ENCODE measurements around the gene NOXA1.
A peak's percentile ranks its signal among the peaks of the same experiment; 100 is the strongest.

The NOXA1 gene

DNA sequence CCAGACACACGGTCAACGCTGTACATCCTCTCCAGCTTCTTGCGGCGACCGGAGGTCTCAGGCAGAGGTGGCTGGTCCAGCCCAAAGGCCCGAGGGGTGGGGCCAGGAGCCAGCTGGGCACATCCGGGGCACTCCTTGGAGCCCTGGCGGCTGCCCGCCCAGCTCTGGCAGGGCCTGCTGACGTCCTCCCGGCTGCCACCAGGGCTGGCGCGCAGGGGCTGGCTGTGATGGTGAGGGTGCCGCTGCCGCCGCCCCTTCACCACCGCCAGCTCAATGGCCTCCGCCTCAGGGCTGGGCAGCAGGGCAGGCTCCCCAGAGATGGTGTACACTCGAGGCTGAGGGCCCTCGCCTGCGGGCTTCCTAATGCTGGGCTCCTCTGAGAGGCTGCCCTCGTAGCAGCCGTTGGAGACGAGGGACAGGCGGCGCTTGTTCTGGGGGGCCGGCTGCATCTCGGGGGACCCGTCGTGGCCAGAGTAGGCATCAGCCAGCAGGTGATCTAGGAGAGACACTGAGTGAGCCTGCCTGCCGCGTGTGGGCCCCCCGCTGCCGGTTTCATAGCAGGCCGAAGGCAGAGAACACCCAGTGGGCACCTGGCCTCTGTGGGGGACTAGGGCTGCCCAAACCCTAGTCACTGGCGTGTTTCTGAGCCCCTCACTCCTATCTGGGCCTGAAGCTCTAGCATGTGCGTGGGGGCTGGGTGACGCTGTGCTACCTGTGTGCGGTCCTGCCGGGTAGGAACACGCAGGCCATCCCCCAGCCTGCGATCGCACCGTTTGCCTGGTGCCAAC is 34.4 kb downstream of the NOXA1 start:
- no peaks in the 10 kb centered on the region for H3K4me1 ChIP-seq (ENCODE audit: control insufficient read depth, insufficient read depth, low read length)
- H3K4me3 ChIP-seq (ENCODE audit: low read depth, low read length), result peak overlapping the region; percentile 46
- peaks cover 5% of the 10 kb centered on the region for H3K27me3 ChIP-seq (ENCODE audit: control insufficient read depth, insufficient read depth, low read length)
- H3K9ac ChIP-seq (ENCODE audit: low read depth, low read length), result no peak overlapping the region
- peaks cover 26% of the 10 kb centered on the region for H3K36me3 ChIP-seq (ENCODE audit: control insufficient read depth, insufficient read depth, low read length)
- H3K9me3 ChIP-seq (ENCODE audit: control insufficient read depth, insufficient read depth, low read length), result no peaks in the 10 kb centered on the region

- peaks cover 5% of the 10 kb centered on the region for H3K27me3 ChIP-seq (ENCODE audit: control insufficient read depth, insufficient read depth, low read length)
- H3K9ac ChIP-seq (ENCODE audit: low read depth, low read length), result peak overlapping the region; percentile 54
- peak overlapping the region; percentile 46 for H3K4me3 ChIP-seq (ENCODE audit: low read depth, low read length)
- no peaks in the 10 kb centered on the region for H3K4me1 ChIP-seq (ENCODE audit: control insufficient read depth, insufficient read depth, low read length)
- H3K36me3 ChIP-seq (ENCODE audit: control insufficient read depth, insufficient read depth, low read length), result peaks cover 21% of the 10 kb centered on the region
- H3K9me3 ChIP-seq (ENCODE audit: control insufficient read depth, insufficient read depth, low read length), result no peaks in the 10 kb centered on the region
Measured at GRCh38 chr9:137458194-137459151, 35.3 kb downstream of the NOXA1 start.

GRCh38 chr9:137459152-137459600 is 36.0 kb downstream of the NOXA1 start, which contains the start of gene NSMF:
Gene NSMF (minus strand): TSS chr9:137459334. CDS start chr9:137459102, 232 bp downstream.
- Histone ChIP-seq H3K4me3 (ENCODE audit: low read depth, low read length) (peak within 1 kb of the TSS; percentile 46), H3K9me3 (ENCODE audit: control insufficient read depth, insufficient read depth, low read length) (no peaks in the 10 kb centered on the region), H3K9ac (ENCODE audit: low read depth, low read length) (peak within 1 kb of the TSS; percentile 54), H3K4me1 (ENCODE audit: control insufficient read depth, insufficient read depth, low read length) (no peaks in the 10 kb centered on the region), H3K27me3 (ENCODE audit: control insufficient read depth, insufficient read depth, low read length) (peaks cover 5% of the 10 kb centered on the region), H3K36me3 (ENCODE audit: control insufficient read depth, insufficient read depth, low read length) (peaks cover 21% of the 10 kb centered on the region)

DNA sequence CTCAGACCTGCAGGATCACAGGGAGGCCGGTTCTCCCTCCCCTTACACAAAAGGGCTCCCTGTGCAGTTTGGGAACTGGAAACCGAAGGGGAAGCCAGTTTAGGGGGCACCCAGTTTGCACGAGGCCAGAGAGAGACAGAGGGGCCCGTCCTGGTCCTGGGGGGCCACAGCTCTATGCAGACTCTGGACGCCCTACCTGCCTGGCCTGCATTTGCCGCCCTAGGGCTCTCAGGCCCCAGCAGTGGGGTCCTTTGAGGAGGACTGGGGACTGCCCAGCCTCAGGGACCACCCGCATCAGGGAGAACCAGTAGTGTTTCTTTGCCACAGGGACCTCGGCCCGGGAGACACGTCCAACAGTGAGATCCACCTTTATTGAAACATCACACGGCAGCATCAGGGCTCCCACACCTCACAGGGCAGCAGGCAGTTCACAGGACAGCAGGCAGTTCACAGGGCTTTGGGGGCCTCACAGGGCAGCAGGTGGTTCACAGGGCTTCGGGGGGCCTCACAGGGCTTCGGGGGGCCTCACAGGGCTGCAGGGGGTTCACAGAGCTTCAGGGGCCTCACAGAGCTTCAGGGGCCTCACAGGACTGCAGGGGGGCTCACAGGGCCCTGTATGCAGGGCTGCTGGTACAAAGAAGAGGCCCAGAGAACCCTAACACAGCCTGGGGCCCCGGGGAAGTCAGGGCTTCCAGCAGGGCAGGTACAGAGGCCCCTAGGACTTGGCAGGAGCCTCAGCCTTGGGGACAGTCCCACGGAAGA is 36.6 kb downstream of the NOXA1 start:
- no peaks in the 10 kb centered on the region for H3K4me1 ChIP-seq (ENCODE audit: control insufficient read depth, insufficient read depth, low read length)
- H3K36me3 ChIP-seq (ENCODE audit: control insufficient read depth, insufficient read depth, low read length), result peaks cover 21% of the 10 kb centered on the region
- H3K9me3 ChIP-seq (ENCODE audit: control insufficient read depth, insufficient read depth, low read length), result no peaks in the 10 kb centered on the region
- H3K9ac ChIP-seq (ENCODE audit: low read depth, low read length), result no peak overlapping the region
- peaks cover 5% of the 10 kb centered on the region for H3K27me3 ChIP-seq (ENCODE audit: control insufficient read depth, insufficient read depth, low read length)
- no peak overlapping the region for H3K4me3 ChIP-seq (ENCODE audit: low read depth, low read length)

GRCh38 chr9:137460363-137461315 is 37.4 kb downstream of the NOXA1 start:
- H3K27me3 ChIP-seq (ENCODE audit: control insufficient read depth, insufficient read depth, low read length), result peaks cover 5% of the 10 kb centered on the region
- H3K4me1 ChIP-seq (ENCODE audit: control insufficient read depth, insufficient read depth, low read length), result no peaks in the 10 kb centered on the region
- no peak overlapping the region for H3K9ac ChIP-seq (ENCODE audit: low read depth, low read length)
- H3K9me3 ChIP-seq (ENCODE audit: control insufficient read depth, insufficient read depth, low read length), result no peaks in the 10 kb centered on the region
- no peak overlapping the region for H3K4me3 ChIP-seq (ENCODE audit: low read depth, low read length)
- H3K36me3 ChIP-seq (ENCODE audit: control insufficient read depth, insufficient read depth, low read length), result peaks cover 16% of the 10 kb centered on the region

DNA sequence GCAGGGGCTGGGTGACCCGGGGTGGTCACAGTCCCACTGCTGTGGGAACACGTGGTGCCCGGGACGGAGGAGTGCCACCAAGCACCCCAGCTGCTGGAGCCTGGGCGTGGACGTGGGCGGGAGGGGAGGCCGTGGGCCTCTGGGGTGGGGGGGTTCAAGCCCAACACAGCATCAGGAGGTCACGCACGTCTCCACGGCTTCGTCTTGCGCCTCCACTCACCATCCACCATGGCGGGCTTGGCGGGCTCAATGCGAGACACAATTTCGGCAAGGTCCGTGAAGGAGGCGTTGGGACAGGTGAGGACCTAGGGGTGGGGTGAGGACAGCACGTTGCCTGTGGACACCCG is 38.1 kb downstream of the NOXA1 start:
- no peak overlapping the region for H3K4me3 ChIP-seq (ENCODE audit: low read depth, low read length)

DNA sequence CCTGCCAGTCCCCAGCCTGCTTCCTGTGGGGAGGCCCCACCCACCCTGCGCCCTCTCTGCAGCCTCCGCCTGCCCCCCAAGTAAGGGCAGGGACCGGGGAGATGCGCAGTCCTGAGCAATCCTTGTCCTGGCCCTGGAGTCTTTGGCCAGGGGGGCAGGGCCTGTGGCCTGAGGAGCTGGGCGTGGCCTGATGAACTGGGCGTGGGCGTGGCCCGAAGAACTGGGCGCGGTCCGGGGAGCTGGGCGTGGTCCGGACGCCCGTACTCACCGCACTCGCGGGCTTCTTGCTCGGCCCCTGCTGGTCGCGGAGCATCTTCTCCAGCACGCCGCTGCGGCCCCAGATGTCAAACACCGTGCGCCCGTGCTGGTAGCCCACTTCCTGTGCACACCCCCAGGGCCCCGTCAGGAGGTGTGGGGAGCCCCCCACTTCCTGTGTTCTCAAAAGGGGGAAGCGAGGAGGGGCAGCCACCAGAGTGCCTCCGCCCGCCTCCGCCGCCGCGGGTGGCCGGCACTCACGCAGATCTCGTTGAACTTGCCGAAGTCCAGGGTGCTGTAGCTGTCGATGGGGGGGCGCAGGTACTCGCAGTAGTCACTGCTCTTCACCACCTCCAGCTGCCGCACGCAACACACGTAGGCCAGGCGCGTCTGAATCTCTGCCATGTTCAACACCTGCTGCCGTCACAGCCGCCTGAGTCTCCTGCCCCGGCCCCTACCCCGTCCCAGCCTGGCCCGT is 38.6 kb downstream of the NOXA1 start:
- Histone ChIP-seq H3K9ac (ENCODE audit: low read depth, low read length) (no peak overlapping the region), H3K9me3 (ENCODE audit: control insufficient read depth, insufficient read depth, low read length) (no peaks in the 10 kb centered on the region), H3K4me3 (ENCODE audit: low read depth, low read length) (peak overlapping the region; percentile 39), H3K36me3 (ENCODE audit: control insufficient read depth, insufficient read depth, low read length) (peaks cover 8% of the 10 kb centered on the region), H3K27me3 (ENCODE audit: control insufficient read depth, insufficient read depth, low read length) (peaks cover 5% of the 10 kb centered on the region), H3K4me1 (ENCODE audit: control insufficient read depth, insufficient read depth, low read length) (no peaks in the 10 kb centered on the region)

More for the DNA sequence above, 38.1 kb downstream of the NOXA1 start:
- Histone ChIP-seq H3K36me3 (ENCODE audit: control insufficient read depth, insufficient read depth, low read length) (peaks cover 11% of the 10 kb centered on the region), H3K27me3 (ENCODE audit: control insufficient read depth, insufficient read depth, low read length) (peaks cover 5% of the 10 kb centered on the region), H3K9ac (ENCODE audit: low read depth, low read length) (no peak overlapping the region), H3K4me1 (ENCODE audit: control insufficient read depth, insufficient read depth, low read length) (no peaks in the 10 kb centered on the region), H3K9me3 (ENCODE audit: control insufficient read depth, insufficient read depth, low read length) (no peaks in the 10 kb centered on the region)

- peaks cover 5% of the 10 kb centered on the region for H3K27me3 ChIP-seq (ENCODE audit: control insufficient read depth, insufficient read depth, low read length)
- no peaks in the 10 kb centered on the region for H3K4me1 ChIP-seq (ENCODE audit: control insufficient read depth, insufficient read depth, low read length)
- H3K4me3 ChIP-seq (ENCODE audit: low read depth, low read length), result peak overlapping the region; percentile 39
- H3K9ac ChIP-seq (ENCODE audit: low read depth, low read length), result no peak overlapping the region
- peaks cover 1% of the 10 kb centered on the region for H3K36me3 ChIP-seq (ENCODE audit: control insufficient read depth, insufficient read depth, low read length)
- no peaks in the 10 kb centered on the region for H3K9me3 ChIP-seq (ENCODE audit: control insufficient read depth, insufficient read depth, low read length)
Measured at GRCh38 chr9:137462396-137462985, 39.3 kb downstream of the NOXA1 start.

- Histone ChIP-seq H3K9me3 (ENCODE audit: control insufficient read depth, insufficient read depth, low read length) (no peaks in the 10 kb centered on the region), H3K9ac (ENCODE audit: low read depth, low read length) (no peak overlapping the region), H3K4me3 (ENCODE audit: low read depth, low read length) (no peak overlapping the region), H3K36me3 (ENCODE audit: control insufficient read depth, insufficient read depth, low read length) (no peaks in the 10 kb centered on the region), H3K27me3 (ENCODE audit: control insufficient read depth, insufficient read depth, low read length) (peaks cover 5% of the 10 kb centered on the region), H3K4me1 (ENCODE audit: control insufficient read depth, insufficient read depth, low read length) (no peaks in the 10 kb centered on the region)
Measured at GRCh38 chr9:137462986-137463930, 40.1 kb downstream of the NOXA1 start.
